HL-60 (cell line): ENCODE data around the gene GBGT1.

Experiments used
- CTCF ChIP-seq: IDR thresholded peaks from one replicate; pipeline ENCODE4 v1.5.1; 2011; ENCODE audit warnings: low read length, control low read depth, inconsistent platforms; ENCODE audit not compliant: insufficient read depth
- GABPA ChIP-seq: IDR thresholded peaks from 2 replicates; pipeline ENCODE4 v1.6.1; 2012; ENCODE audit warnings: low read depth
- REST ChIP-seq: IDR thresholded peaks from 2 replicates; pipeline ENCODE4 v1.6.1; 2012; ENCODE audit warnings: low read depth; ENCODE audit not compliant: insufficient replicate concordance
- SPI1 ChIP-seq: IDR thresholded peaks from 2 replicates; pipeline ENCODE4 v1.6.1; 2012; ENCODE audit warnings: low read depth, mild to moderate bottlenecking, borderline replicate concordance

- TF ChIP-seq CTCF (no peak), SPI1 (no peak), REST (no peak), GABPA (no peak)
Observed at GRCh38 chr9:133204993-133205336, 41.3 kb upstream of the GBGT1 start.
